Measurements from ENCODE around the gene NEK5.

DNA sequence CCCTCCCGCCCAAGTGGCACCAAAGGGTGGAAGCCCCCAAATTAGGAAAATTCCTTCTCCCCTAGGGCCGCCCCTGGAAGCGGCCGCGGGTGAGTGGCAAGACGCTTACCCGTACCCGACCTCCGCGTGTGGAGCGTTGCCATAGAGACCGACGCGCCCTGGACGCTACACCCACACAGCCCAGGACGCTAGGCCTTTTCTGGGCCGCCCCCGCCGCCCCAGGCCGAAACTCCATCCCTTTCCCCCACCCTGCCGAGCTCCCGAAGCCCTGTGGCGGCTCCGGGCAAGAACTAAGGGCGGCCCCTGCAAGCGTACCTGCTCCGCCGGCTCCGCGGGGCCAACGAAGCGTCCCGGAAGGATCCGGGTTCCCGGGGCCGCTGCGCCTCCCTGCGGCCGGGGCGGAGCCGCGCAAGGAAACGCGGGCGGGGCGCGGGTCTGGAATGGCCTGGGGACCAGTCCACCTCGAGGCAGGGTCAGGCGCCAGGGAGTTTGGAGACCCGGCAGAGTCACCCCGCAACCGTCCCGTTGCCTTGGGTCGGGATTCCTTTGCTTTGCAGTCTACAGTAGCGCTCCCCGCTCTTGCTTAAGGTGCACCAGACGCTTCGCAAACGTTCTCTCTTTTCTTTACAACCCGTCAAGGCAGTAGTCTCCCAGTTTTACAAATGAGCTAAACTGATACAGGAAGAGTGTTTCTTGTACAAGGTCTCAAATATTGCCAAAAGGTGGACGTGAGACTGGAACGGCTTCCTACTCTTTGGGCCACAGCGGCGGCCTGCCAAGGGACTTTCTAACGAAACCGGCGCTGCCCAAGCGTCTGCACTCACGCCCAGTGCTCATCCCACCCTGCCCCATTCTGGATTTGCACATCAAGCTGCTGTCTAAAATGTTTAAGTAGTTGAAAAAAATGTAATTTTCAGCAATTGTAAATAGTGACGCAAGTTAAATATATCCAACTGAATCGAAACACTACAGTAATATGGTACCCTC lies at the start of gene NEK5:
- TF ChIP-seq CTCF (IDR thresholded peaks at IDR 0.05) (peak; percentile 71 to 88 (median 81)), POLR2A (IDR thresholded peaks at IDR 0.05) (no peak)

Data from body of pancreas (tissue), 4 donors.